HEK293T (cell line): ENCODE measurements around the gene SRRD.

Source experiments
- FOXK2 ChIP-seq: fragments of 450-650 bp; IDR thresholded peaks from 2 replicates; pipeline ENCODE4 v1.6.1; 2016; ENCODE audit warnings: mild to moderate bottlenecking
- FOXM1 ChIP-seq: fragments of 450-650 bp; IDR thresholded peaks from 2 replicates; pipeline ENCODE4 v1.6.1; 2017; ENCODE audit warnings: mild to moderate bottlenecking, borderline replicate concordance
- HDGF ChIP-seq: fragments of 450-650 bp; IDR thresholded peaks from 2 replicates; pipeline ENCODE4 v1.6.1; 2017; ENCODE audit warnings: antibody characterized with exemption, borderline replicate concordance
- SP1 ChIP-seq: fragments of 450-650 bp; IDR thresholded peaks from 2 replicates; pipeline ENCODE4 v1.6.1; 2017

DNA sequence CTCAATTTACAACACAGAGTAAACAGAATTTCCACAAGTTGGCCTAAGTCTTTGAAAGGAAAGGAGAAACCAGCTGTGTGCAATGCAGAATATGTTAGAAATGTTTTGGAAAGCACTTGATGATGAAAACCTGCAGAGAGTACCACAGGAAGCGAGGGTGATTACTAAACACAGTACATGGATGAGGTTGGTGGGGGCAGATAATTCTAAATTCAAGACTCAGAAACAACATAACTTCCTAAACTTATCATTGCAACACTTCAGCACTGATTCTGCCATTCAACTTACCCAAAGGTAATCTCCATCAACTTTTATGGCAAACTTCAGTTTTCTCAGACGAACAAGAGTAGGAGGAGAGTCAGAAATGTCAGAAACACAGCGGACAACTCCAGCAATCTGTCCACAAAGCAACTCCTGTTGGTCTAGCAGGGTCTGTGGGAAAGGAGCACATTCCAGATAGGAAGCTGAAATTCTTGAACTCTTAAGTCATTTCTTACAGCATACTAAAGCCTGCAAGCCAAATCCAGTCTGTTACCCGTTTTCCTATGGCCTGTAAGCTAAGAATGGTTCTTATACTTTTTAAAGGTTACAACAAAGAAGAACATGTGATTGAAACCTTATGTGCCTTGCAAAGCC, 6.9 kb upstream of the SRRD start:
- TF ChIP-seq FOXM1 (no peak), SP1 (no peak), FOXK2 (no peak), HDGF (no peak)
